IMR-90 (cell line): Measurements from ENCODE around the gene LENG1.

Experiments
- CEBPB ChIP-seq: IDR thresholded peaks from 2 replicates; pipeline ENCODE4 v1.6.1; 2012; ENCODE audit warnings: low read depth, low read length, improper control_type of control experiment
- CTCF ChIP-seq: conservative IDR thresholded peaks from 2 replicates; pipeline ENCODE4 v1.5.1; 2012; ENCODE audit warnings: mild to moderate bottlenecking, low read depth, low read length, improper control_type of control experiment
- POLR2A ChIP-seq: IDR thresholded peaks from 2 replicates; pipeline ENCODE4 v1.6.1; 2012; ENCODE audit warnings: mild to moderate bottlenecking, low read depth, low read length

DNA sequence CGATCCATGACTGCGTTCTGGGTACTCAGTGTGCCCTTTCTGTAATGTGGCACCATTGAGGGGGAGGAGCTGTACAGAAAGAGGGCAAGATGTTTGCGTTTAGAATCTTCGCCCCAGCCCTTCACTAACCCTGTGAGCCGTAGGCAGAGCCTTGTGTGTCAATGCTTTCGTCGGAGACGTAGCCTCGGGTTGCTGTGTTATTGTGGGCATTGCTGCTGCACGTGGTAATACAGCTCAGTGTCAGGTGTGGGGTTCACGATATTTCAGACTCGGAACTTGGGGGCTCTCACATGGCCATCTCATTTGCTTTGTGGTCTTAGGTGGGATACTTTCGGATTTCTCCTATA lies 47.3 kb upstream of the LENG1 start:
- TF ChIP-seq CTCF = no peak
- TF ChIP-seq CEBPB = no peak
- no peak for TF ChIP-seq POLR2A
